SK-N-SH treated with all-trans-retinoic acid at 6 μM for 48 hours (cell line): ENCODE data around the gene ZNF362.

Experiments
- BACH2 ChIP-seq: fragments of 250-450 bp; sonication (Bioruptor Pico); IDR thresholded peaks from 2 replicates; pipeline ENCODE4 v1.9.0; 2021; ENCODE audit warnings: mild to moderate bottlenecking, borderline replicate concordance
- CREB5 ChIP-seq: fragments of 250-450 bp; sonication (Bioruptor Pico); IDR thresholded peaks from 2 replicates; pipeline ENCODE4 v1.5.1; 2020; ENCODE audit warnings: low read depth, mild to moderate bottlenecking, moderate library complexity
- CSDC2 ChIP-seq: fragments of 250-450 bp; sonication (Bioruptor Pico); IDR thresholded peaks from 2 replicates; pipeline ENCODE4 v1.5.0; 2020; ENCODE audit warnings: mild to moderate bottlenecking, moderate library complexity
- ESRRG ChIP-seq: fragments of 250-450 bp; sonication (Bioruptor Pico); IDR thresholded peaks from 2 replicates; pipeline ENCODE4 v1.6.1; 2021; ENCODE audit warnings: mild to moderate bottlenecking
- PATZ1 ChIP-seq: fragments of 250-450 bp; sonication (Bioruptor Pico); IDR thresholded peaks from 2 replicates; pipeline ENCODE4 v1.8.0; 2020; ENCODE audit warnings: mild to moderate bottlenecking, moderate library complexity, borderline replicate concordance
- RARB ChIP-seq: fragments of 250-450 bp; sonication (Bioruptor Pico); IDR thresholded peaks from 2 replicates; pipeline ENCODE4 v1.8.0; 2021; ENCODE audit warnings: mild to moderate bottlenecking, moderate library complexity
- TCF4 ChIP-seq: fragments of 250-450 bp; sonication (Bioruptor Pico); IDR thresholded peaks from 2 replicates; pipeline ENCODE4 v1.8.0; 2021; ENCODE audit warnings: mild to moderate bottlenecking, moderate library complexity, borderline replicate concordance
- TOX ChIP-seq: fragments of 250-450 bp; sonication (Bioruptor Pico); IDR thresholded peaks from 2 replicates; pipeline ENCODE4 v1.8.0; 2021; ENCODE audit warnings: mild to moderate bottlenecking, moderate library complexity, borderline replicate concordance
- ZFP30 ChIP-seq: fragments of 450-650 bp; formaldehyde crosslinking; IDR thresholded peaks from 2 replicates; pipeline ENCODE4 v1.5.0; 2022; ENCODE audit warnings: mild to moderate bottlenecking, moderate library complexity
- ZNF70 ChIP-seq: fragments of 450-650 bp; formaldehyde crosslinking; IDR thresholded peaks from 2 replicates; pipeline ENCODE4 v1.5.0; 2020; ENCODE audit warnings: mild to moderate bottlenecking, moderate library complexity
- ZNF8 ChIP-seq: fragments of 450-650 bp; formaldehyde crosslinking; IDR thresholded peaks from 2 replicates; pipeline ENCODE4 v1.5.0; 2020; ENCODE audit warnings: mild to moderate bottlenecking, moderate library complexity

DNA sequence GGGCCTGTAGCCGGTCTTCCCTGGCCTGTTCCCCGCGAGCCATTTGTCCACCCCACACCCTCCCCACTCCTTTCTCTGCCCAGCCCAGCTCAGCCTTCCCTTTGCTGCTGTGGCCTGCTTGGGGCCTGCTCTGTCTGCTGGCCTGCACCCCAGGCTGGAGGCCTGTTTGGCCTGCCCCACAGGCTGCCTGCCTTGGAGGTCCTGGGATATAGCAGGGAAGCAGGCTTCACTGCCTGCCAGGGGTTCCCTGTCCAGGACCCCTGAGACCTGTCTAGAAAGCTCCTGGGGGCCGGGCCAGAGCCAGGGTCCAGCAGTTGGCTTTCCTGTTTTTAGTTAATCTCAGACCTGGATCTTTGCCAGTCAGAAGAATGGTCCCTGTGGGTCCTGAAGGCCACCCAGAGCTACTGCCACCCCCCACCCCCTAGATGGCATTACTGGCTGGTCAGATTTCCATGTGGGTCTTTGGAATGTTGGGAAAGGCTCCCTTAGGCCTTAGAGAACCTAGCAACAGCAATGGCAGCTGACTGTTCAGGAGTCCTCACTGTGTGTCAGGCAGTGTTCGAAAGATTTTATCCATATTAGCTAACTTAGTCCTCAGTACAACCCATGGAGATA is 7.7 kb downstream of the ZNF362 start:
- TF ChIP-seq PATZ1 (CRISPR knock-in tag) (no peak), BACH2 (CRISPR knock-in tag) (no peak), RARB (CRISPR knock-in tag) (no peak), CREB5 (CRISPR knock-in tag) (no peak), CSDC2 (CRISPR knock-in tag) (no peak), ZNF8 (CRISPR knock-in tag) (no peak), TCF4 (CRISPR knock-in tag) (no peak), ZNF70 (CRISPR knock-in tag) (no peak), TOX (no peak), ZFP30 (CRISPR knock-in tag) (no peak), ESRRG (CRISPR knock-in tag) (no peak)
